GM18858 (cell line): Measurements from ENCODE around the gene GZMM.
"Not testable (repeated sequence)": the region's sequence is repeated elsewhere in the genome, so short reads cannot be mapped to it uniquely, and the experiment has no call there.

ENCODE experiments used
- ATAC-seq: cut with Tn5 transposase; IDR thresholded peaks from one replicate; pipeline ENCODE4 v1.9.1; 2021; ENCODE audit not compliant: unreplicated experiment

The GZMM gene

DNA sequence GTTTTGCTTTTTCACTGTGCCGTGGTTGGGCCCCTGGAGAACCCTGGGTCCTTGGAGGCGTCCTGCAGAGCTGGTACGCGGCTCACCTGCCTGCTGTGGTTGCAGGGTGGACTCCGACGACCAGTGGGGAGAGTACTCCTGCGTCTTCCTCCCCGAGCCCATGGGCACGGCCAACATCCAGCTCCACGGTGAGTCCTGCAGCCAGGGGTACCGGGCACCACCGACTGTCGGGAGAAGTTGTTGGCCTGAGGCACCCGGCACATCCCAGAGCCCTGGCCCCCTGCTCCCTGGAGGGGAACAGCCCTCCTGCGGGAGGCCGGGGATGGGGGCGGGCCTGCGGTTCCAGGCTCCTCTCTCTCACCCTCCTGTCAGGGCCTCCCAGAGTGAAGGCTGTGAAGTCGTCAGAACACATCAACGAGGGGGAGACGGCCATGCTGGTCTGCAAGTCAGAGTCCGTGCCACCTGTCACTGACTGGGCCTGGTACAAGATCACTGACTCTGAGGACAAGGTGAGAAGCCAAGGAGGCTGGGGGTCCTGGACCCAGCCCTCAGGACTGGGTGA, 36.5 kb downstream of the GZMM start:
- no peak for ATAC-seq

DNA sequence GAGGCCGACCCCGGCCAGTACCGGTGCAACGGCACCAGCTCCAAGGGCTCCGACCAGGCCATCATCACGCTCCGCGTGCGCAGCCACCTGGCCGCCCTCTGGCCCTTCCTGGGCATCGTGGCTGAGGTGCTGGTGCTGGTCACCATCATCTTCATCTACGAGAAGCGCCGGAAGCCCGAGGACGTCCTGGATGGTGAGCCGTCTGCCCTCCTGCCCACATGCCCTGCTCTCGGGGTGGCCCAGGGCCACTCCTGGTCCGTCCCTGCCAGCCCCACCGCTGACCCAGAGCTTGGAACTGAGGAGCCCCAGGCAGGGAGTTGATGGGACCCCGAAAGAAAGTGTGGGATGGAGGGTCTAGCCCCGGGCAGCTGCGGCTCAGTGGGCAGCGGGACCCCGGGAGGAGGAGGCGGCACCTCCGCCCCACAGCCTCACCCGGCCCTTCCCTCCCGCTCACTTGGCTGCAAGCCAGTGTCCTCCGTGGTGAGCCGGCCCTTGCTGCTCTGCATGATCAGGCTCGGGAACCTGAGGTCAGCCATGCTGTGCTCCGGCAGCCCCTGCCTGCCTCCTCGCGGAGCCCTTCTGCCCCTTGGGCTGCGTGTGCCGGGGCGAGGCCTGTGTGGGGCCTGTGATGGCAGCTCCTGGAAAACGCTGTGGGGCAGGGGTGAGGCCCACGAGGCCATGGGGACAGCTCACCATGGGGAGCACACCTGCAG, 37.7 kb downstream of the GZMM start:
- no peak for ATAC-seq

DNA sequence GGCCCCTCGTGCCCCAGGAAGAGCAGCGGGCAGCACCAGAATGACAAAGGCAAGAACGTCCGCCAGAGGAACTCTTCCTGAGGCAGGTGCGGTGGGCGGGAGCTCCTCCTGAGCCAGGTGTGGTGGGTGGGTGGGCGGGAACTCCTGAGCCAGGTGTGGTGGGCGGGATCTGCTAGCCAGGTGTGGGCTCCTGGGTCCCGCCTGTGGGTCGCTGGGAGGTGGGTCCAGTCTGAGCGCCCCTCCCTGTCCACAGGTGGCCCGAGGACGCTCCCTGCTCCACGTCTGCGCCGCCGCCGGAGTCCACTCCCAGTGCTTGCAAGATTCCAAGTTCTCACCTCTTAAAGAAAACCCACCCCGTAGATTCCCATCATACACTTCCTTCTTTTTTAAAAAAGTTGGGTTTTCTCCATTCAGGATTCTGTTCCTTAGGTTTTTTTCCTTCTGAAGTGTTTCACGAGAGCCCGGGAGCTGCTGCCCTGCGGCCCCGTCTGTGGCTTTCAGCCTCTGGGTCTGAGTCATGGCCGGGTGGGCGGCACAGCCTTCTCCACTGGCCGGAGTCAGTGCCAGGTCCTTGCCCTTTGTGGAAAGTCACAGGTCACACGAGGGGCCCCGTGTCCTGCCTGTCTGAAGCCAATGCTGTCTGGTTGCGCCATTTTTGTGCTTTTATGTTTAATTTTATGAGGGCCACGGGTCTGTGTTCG, 38.8 kb downstream of the GZMM start:
- no peak for ATAC-seq

DNA sequence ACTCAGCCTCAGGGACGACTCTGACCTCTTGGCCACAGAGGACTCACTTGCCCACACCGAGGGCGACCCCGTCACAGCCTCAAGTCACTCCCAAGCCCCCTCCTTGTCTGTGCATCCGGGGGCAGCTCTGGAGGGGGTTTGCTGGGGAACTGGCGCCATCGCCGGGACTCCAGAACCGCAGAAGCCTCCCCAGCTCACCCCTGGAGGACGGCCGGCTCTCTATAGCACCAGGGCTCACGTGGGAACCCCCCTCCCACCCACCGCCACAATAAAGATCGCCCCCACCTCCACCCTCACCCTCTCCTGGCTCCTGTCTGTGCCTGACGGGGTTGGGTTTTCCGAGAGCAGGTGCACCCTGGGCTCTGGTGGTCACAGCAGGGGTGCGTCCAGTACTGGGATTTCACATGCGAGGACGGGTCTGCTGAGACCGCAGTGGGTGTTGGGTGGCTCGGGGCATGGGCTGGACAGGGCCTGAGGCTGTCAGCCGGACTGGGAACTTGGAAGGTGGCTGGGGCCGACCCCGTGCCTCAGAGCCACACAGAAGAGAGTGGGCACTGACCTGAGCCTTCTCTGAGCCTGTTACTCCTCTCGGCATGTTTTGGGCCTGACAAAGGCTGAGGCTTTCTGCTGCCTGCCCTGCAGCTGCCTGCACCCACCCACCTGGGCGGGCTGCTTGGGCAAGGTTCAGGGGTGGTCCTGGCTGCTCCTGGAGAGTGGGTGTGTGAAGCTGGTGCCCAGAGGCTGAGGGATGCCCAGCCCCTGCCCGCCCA, 39.5 kb downstream of the GZMM start:
- no peak for ATAC-seq

DNA sequence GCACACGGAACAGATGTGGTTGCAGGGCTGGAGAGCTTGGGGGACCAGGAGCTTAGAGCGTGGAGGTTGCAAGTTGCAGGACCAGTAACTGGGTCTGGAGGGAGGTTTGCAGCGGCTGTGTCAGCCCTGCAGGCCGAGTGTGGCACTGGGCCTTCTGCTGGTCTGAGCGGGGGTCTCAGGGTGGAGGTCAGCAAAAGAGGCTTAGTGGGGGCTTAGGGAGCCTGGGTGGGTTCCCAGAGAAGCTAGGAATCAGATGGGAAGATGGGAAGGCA, 40.1 kb downstream of the GZMM start:
- no peak for ATAC-seq

DNA sequence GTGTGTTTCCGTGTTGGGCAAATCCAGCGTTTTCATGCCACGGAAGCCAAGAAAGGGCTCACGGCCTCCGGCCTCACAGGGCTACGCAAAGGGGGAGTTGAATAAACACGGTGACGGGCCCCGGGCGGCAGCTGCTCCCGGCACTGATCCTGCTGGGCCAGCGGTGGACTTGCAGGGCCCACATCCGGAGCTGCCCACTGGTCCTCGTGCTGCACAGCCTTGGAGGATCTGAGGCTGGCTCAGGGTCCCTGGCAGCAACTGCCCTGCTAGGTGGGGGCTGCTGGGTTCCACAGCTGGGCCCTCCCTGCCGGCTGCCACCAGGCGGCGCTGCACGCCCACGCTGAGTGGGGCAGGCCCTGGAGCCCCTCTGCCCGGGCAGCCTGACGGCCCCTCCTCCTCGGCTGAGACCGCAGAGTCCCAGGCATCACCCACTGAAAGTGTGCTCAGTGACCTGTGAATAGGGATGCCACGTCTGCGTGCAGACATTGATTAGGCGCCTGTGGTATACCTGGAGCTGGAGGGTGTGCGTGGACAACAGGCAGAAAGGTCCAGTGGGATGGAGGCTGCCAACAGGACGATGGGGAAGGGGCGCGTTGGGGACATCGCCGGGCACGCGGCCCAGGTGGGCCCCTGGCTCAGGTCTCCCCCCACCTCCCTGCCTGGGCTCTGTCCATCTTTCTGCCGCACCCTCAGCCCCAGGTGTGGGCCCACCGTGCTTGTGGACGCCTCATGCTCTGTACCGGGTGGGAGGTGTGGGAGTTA, 40.6 kb downstream of the GZMM start:
- ATAC-seq: no peak

DNA sequence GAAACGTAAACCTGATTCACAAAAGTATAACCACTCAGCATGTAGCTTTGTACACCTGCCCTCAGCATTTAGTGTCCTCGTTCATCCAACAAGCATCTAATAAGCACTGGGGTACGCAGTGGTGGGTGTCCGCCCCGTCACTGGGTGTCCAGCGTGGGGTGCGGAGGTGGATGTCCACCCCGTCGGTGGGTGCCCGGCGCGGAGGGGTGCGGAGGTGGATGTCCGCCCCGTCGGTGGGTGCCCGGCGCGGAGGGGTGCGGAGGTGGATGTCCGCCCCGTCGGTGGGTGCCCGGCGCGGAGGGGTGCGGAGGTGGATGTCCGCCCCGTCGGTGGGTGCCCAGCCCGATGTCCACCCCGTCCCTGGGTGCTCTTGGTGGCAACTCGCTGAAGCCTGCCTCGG, 41.3 kb downstream of the GZMM start:
- not testable (repeated sequence) for ATAC-seq

DNA sequence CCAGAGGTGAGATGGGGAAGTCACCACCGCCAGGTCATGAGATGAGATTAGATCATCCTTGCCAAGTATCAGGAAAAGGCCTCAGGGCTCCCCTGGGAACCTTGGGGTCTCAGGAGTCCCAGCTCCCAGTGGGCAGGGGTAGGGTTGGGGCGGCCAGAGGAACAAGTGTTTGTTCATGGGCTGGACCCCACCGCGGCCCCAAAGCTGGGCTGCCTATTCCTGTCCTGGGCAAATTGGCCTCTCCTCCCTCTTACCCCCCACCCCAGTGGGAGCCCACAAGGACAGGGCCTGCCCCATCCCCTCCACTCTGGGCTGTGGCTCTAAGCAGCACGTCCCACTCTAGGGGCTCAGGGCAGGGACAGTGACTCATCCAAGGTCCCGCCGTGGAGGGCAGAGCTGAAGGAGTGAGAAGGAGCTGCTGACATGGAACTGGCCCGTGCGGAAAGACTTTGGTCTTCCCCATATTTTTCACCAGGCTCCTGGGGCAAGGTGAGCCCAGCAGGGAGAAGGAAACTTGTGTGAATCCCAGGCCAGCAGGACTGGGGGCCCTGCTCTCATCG, 41.8 kb downstream of the GZMM start:
- ATAC-seq: no peak

DNA sequence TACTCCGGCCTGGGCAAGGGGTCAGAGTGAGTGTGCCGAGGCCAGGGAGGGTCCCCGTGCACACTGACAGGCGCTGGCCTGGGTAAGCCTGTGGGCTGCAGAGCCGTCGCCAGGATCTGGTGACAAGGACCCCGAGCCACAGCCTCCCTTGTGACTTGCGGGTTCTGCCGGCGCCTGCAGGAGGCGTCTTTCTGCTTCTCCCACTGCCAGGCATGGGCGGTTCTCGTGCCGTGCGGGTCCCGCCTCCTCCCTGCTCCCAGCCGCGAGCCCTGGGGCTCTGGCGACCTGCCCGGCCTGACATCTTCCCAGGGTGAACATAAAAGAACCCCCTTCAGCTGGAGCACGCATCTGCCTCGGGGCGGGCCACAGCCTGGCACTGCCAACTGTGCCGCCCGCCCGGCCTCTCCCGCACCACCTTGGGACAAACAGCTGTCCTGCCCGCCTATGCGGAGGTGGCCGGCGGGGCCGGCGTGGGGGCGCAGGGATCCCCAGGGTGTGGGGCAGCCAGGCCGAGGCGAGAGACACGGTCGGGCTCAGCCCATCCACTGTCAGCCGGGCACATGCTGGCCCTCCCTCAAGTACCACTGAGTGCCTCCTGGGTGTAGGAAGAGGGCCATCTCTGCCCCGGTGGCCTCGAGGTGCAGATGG, 44.4 kb downstream of the GZMM start:
- ATAC-seq: no peak

DNA sequence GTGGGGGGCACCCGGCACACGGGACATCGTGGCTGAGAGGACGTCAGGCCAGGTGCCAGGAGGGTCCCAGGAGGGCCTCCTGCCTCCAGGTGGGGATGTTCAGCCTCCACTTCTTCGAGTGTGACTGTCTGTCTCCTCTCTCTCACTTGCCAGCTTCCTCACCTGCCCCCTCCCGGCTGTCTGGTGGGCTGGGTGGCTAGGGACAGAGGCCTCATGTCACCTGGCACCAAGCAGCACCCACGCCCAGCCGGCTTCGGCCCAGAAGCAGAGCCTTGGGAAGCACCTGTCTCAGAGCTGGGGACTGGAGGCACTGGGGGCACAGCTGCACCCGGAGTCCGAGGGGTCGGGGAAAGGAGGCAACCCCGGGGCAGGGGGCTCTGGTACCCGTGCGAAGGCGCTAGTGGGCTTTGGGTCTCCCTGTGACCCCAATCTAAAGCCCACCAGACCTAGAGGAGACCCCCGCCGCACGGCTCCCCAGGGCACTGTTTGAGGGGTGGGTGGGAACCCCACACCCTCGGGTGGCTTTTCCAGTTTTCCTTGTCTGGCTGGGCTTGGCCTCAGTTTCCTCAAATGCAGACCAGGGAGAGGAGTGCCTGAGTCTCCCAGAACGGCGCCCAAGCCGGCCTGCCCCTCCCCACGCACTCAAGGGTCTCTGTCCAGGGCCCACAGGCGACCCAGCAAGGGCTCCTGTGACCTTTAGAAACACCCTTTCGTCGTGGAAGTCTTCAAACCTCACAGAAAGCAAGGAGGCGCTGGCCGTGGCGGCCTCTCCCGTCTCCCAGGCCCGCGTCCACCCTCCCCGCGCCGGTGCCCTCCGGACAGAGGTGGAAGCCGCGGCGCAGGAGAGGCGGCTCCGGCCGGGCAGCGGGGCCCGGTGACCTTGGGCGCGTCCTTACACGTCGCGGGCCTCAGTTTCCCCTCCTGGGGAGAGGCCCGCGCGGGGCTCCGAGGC, 45.2 kb downstream of the GZMM start:
- ATAC-seq: no peak

DNA sequence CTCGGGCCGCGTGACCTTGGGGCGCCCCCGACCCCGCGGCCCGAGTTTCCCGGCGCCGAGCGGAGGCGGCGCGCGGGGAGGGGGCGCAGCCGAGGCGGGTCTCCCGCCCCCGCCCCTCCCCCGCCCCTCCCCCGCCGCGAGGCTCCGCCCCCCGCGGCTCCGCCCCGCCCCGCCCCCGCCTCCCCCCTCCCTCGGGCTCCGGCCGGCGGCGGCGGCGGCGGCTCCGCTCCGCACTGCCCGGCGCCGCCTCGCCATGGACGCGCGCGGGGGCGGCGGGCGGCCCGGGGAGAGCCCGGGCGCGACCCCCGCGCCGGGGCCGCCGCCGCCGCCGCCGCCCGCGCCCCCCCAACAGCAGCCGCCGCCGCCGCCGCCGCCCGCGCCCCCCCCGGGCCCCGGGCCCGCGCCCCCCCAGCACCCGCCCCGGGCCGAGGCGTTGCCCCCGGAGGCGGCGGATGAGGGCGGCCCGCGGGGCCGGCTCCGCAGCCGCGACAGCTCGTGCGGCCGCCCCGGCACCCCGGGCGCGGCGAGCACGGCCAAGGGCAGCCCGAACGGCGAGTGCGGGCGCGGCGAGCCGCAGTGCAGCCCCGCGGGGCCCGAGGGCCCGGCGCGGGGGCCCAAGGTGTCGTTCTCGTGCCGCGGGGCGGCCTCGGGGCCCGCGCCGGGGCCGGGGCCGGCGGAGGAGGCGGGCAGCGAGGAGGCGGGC, 46.0 kb downstream of the GZMM start, which contains the start of gene HCN2:
Gene HCN2, plus strand, starts transcription at position 189 of the 703 bp plus-strand sequence. Its CDS starts 65 bp downstream, at position 254.
- no peak for ATAC-seq

DNA sequence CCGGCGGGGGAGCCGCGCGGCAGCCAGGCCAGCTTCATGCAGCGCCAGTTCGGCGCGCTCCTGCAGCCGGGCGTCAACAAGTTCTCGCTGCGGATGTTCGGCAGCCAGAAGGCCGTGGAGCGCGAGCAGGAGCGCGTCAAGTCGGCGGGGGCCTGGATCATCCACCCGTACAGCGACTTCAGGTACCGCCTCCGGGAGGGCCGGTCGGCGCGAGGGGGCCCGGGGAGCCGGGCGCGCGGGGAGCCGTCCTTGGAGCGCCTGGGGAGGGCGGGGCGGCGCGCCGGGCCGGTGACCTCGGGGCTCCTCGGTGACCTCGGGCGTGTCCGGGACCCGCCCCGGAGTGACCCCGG, 46.5 kb downstream of the GZMM start:
- ATAC-seq: no peak

DNA sequence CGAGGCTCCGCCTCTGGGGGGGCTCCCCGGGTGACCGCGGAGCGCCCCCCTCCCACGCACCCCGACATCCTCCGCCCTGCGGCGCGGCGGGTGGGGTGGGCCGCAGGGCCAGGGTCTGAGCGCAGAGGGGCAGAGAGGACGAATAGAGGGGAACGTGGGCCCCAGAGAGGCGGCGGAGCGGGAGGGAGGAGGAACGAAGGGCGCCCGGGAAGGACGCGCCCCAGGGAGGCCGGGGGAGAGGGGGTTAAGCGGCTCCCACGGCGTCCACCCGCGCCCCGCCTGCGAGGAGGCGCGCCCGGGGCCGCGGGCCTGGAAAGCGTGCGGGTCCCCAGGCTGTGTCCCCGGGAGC, 46.9 kb downstream of the GZMM start:
- ATAC-seq: no peak

DNA sequence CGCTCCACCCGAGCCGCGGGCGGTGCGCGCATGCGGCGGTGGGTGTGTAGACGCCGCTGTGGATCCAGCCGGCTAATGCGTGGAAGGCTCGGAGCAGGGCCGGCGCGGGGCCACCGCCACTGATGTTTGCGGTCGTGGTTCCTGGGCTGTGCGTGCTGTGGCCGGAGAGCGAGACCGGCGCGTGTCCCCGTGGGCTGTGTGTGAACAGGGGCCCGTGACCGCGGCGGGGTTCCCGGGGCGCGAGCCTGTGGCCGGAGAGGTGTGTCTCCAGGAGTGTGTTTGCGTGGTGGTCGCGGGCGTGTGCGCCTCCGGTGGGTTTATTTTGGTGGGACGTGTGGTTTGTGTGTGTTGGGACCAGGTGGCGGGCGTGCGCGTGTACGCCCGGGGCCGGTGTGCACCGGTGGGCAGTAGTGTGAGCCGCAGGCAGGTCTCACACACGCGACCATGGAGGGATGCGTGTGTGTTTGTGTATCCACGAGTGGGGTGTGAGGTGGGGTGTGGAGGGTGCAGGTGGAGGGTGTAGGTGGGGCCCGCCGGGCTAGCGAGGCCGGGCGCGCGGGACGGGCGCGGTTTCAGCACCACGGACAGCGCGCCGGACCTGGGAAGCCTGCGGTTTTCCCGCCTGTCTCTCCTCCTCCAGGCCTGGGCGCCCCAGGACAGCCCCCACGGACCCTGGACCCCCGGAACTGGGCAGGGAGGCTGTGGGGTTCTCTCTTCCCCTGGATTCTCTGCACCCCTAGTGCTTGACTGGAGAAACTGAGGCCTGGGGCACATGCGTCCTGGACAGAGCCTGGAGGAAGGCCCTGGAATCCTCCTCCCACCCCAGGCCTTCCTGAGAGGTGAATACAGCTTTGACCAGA, 47.5 kb downstream of the GZMM start:
- no peak for ATAC-seq

DNA sequence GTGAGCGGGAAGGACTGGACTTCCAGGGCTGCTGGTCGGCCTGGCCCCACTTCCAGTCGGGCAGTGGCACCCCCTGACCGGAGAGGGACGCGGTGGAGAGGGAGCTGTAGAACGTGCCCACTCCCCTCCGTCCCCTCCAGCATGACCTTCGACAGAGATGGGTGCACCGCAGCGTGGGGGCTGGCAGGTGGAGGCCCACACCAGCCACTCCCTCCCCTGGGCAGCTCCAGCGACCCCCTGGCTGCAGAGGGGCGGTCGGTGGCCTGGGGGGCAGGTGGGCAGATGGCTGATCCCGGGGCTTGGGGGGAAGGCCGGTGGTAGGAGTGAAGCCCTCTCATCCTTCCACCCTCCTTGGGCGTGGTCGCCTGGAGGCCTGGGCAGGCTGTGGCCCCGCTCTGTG, 48.2 kb downstream of the GZMM start:
- ATAC-seq: no peak

DNA sequence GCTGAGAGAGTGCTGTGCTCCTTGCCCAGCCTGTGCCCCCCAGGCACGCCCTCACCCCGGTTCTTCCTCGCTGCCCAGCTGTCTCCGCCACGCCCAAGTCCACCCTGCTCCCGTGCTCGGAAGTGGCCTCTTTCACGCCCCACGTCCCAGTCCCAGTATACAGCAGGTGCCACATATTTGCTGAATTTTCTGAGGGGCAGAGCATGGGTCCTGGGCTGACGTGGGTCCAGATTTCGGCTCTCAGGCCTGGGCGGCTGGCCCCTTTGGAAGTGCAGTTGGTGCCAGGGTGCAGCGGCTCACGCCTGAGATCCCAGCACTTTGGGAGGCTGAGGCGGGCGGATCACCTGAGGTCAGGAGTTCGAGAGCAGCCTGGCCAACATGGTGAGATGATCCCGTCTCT, 49.2 kb downstream of the GZMM start:
- ATAC-seq: no peak

DNA sequence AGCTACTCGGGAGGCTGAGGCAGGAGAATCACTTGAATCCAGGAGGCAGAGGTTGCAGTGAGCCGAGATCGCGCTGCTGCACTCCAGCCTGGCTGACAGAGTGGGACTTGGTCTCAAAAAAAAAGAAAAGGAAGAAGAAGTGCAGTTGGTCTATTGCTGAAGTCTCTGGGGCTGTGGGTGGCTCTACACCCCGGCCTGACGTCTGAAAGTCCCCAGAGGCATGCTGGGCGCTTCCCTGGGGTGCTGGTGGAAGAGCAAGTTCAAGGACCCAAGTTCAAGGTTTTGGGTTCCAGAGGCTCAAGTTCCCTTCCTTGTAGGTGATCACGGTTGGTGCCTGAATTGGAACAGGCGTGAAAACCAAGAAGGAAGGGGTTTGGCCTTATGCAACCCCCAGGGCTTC, 49.7 kb downstream of the GZMM start:
- no peak for ATAC-seq
